BLaER1 treated with 17β-estradiol and CSF1 and Interleukin-3, amounts not matched to agents 10 nM and 100 nM (cell line): ENCODE results near the gene COX6B1.
A peak's percentile ranks its signal among the peaks of the same experiment; 100 is the strongest.

Experiments
- H3K27ac ChIP-seq, 11 experiments: shearing (Covaris generic); formaldehyde crosslinking; 2 replicates each; pipeline ENCODE4 v1.8.1; 2022
- H3K27me3 ChIP-seq, 11 experiments: shearing (Covaris generic); formaldehyde crosslinking; 2 replicates each; pipeline ENCODE4 v1.8.1; 2022
- H3K36me3 ChIP-seq, 11 experiments: shearing (Covaris generic); formaldehyde crosslinking; 2 replicates each; pipeline ENCODE4 v1.8.1; 2022
- H3K4me1 ChIP-seq, 10 experiments: shearing (Covaris generic); formaldehyde crosslinking; 2 replicates each; pipeline ENCODE4 v1.8.1; 2022
- H3K4me2 ChIP-seq, 11 experiments: shearing (Covaris generic); formaldehyde crosslinking; 2 replicates each; pipeline ENCODE4 v1.8.1; 2022
- H3K4me3 ChIP-seq, 10 experiments: shearing (Covaris generic); formaldehyde crosslinking; 2 replicates each; pipeline ENCODE4 v1.8.1; 2022
- H3K9ac ChIP-seq, 11 experiments: shearing (Covaris generic); formaldehyde crosslinking; 2 replicates each; pipeline ENCODE4 v1.8.1; 2022
- H3K9me3 ChIP-seq, 11 experiments: shearing (Covaris generic); formaldehyde crosslinking; replicated peaks in 1 of 11; 2 replicates each; pipeline ENCODE4 v1.8.1; 2022
- H4K20me1 ChIP-seq, 11 experiments: shearing (Covaris generic); formaldehyde crosslinking; 2 replicates each; pipeline ENCODE4 v1.8.1; 2022
- Cebpa-rat ChIP-seq, 11 experiments: shearing (Covaris generic); IDR thresholded peaks; 2 replicates each; pipeline ENCODE4 v1.8.1; 2022

Gene COX6B1

DNA sequence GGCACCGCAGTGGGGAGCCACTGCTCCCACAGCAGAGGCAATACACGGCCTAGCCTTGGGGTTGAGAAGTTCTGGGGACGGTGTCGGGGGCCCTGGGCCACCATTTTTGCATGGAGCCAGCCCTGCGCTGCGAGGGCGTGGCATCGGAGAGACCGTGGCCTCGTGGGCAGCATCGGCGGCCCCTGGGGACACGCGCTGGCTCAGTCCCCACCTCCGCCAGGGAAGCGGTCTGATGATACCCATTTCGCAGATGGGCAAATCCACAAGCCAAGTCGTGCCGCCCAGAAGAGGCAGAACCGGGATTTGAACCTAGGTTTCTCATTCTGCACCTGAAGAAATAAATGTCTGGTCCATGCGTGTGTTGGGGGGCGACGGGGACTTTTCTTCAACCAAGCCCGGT, 17.0 kb downstream of the COX6B1 start:
- TF ChIP-seq Cebpa-rat (IDR thresholded peaks at IDR 0.05) = no peak

DNA sequence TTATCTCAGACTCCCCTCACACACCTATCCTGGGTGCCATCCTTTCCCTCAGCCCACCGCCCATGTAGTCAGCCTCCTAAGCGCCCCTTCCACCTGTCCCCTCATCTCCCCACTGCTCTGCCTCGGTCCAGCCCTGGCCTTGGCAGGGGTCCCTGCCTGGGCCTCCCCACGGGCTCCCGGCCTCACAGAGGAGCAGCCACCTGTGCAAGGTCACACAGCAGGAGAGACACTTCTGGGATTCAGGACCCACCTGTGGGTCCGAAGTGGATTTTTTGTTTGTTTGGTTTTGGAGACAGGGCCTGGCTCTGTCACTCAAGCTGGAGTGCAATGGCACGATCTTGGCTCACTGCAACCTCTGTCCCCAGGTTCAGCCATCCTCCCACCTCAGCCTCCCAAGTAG, 17.5 kb downstream of the COX6B1 start:
- H3K27ac ChIP-seq = no peak overlapping the region
- no peaks in the 10 kb centered on the region for H3K9me3 ChIP-seq
- H3K4me2 ChIP-seq = no peak overlapping the region
- no peaks in the 10 kb centered on the region for H3K27me3 ChIP-seq
- H3K4me1 ChIP-seq = peaks cover 0 to 11% (median 6%) of the 10 kb centered on the region in 10 experiments; a peak in 7 of 20 replicates
- H3K36me3 ChIP-seq = no peaks in the 10 kb centered on the region
- H4K20me1 ChIP-seq = no peaks in the 10 kb centered on the region; a peak in 2 of 22 replicates
- H3K9ac ChIP-seq = no peak overlapping the region
- H3K4me3 ChIP-seq = no peak overlapping the region
- TF ChIP-seq Cebpa-rat (IDR thresholded peaks at IDR 0.05) = no peak

More for the DNA sequence above, 17.0 kb downstream of the COX6B1 start:
- no peak overlapping the region for H3K27ac ChIP-seq
- H3K9ac ChIP-seq = no peak overlapping the region
- H3K4me2 ChIP-seq = no peak overlapping the region
- H3K9me3 ChIP-seq = no peaks in the 10 kb centered on the region
- H3K36me3 ChIP-seq = peaks cover 0 to 4% (median 0%) of the 10 kb centered on the region in 11 experiments; a peak in 2 of 22 replicates
- no peaks in the 10 kb centered on the region for H3K27me3 ChIP-seq
- no peaks in the 10 kb centered on the region; a peak in 2 of 22 replicates for H4K20me1 ChIP-seq
- no peak overlapping the region for H3K4me3 ChIP-seq
- peaks cover 0 to 11% (median 6%) of the 10 kb centered on the region in 10 experiments; a peak in 7 of 20 replicates for H3K4me1 ChIP-seq

DNA sequence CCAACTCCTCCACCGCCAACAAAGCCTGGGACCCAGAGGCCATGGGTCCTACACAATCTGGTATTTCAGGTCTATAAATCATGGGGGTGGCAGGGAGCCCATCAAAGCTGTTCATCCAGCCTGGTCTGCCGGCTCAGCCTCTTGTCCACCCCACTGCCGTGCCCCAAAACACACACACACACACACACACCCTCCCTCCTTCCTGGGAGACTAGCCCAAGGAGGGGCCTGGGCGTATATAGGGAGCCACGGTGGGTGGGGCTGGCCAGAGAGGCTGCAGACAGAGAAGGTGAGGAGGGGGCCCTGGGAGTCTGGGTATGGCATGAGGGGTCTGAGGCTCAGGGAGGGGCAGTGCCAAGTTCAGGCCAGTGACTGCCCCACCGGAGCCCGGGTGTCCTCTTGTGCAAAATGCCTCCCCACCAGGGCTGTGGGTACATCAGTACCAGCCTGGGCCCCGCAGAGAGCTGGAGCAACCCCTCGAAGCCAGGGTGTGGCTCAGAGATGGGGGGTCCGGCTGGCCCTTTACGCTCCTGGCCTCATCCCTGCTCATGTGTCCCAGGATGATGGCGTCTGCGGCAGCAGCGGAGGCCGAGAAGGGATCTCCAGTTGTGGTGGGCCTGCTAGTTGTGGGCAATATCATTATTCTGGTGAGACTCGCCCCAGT, 18.3 kb downstream of the COX6B1 start, which contains the start of gene UPK1A:
UPK1A (plus strand) TSS at position 267 of the 663 bp plus-strand sequence; CDS start at position 563, 296 bp downstream.
- H3K9ac ChIP-seq = 0 out of 22 replicates have a peak within 1 kb of the TSS, but pooled peaks of 1 of the 11 experiments have one; percentile 9
- no peak within 1 kb of the TSS for H3K4me3 ChIP-seq
- peaks cover 0 to 11% (median 6%) of the 10 kb centered on the region in 10 experiments; a peak in 7 of 20 replicates for H3K4me1 ChIP-seq
- H3K27ac ChIP-seq = no peak within 1 kb of the TSS
- H3K4me2 ChIP-seq = no peak within 1 kb of the TSS
- 0 out of 22 replicates have a peak, but pooled peaks cover 0 to under 1% (median 0%) of the 10 kb centered on the region in 11 experiments for H3K27me3 ChIP-seq
- no peak for TF ChIP-seq Cebpa-rat (IDR thresholded peaks at IDR 0.05)
- no peaks in the 10 kb centered on the region for H3K36me3 ChIP-seq
- no peaks in the 10 kb centered on the region for H3K9me3 ChIP-seq
- H4K20me1 ChIP-seq = no peaks in the 10 kb centered on the region; a peak in 2 of 22 replicates

DNA sequence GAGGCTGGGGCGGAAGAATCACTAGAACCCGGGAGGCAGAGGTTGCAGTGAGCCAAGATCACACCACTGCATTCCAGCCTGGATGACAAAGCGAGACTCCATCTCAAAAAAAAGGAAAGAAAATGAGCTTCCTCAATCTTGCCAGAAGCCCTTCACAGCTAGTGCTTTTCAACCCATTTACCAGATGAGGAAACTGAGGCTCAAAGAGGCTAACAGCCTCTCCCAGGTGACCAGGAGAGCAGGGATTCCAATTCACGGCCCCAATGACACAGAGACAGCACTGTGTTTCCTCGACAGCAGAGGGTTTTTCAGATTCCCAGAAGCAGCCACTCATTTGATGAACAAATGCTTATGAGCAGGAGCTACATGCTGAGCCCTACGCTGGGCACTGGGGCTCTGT, 21.4 kb downstream of the COX6B1 start:
- Histone ChIP-seq H3K36me3 (no peaks in the 10 kb centered on the region), H3K4me3 (no peak overlapping the region), H3K4me2 (no peak overlapping the region), H3K9ac (no peak overlapping the region), H4K20me1 (no peaks in the 10 kb centered on the region; a peak in 1 of 22 replicates), H3K4me1 (peaks cover 0 to 7% (median 3%) of the 10 kb centered on the region in 10 experiments; a peak in 3 of 20 replicates), H3K27me3 (peaks cover 20 to 30% (median 25%) of the 10 kb centered on the region in 11 experiments), H3K9me3 (no peaks in the 10 kb centered on the region), H3K27ac (no peak overlapping the region)
- no peak for TF ChIP-seq Cebpa-rat (IDR thresholded peaks at IDR 0.05)

DNA sequence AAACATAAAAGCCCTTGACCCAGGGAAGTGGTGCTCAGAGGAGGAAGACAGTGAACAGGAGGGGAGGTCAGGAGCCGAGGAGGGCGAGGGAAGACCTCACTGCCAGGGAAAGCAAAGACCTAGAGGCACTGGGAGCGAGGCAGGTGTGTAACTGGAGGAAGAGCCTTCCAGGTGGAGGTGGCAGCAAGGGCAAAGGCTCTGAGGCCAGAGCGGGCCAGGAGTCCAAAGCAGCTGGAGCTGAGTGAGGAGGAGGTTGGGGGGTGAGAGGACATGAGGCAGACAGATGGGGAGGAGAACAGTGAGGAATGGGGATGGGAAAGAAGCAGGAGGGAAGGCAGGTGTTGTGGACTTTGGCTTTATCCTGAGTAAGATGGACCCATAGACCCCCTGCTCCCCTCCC, 21.9 kb downstream of the COX6B1 start:
- H3K4me3 ChIP-seq = no peak overlapping the region
- H3K27ac ChIP-seq = no peak overlapping the region
- H3K4me1 ChIP-seq = peaks cover 0 to 7% (median 3%) of the 10 kb centered on the region in 10 experiments; a peak in 3 of 20 replicates
- H3K9me3 ChIP-seq = no peaks in the 10 kb centered on the region
- H3K4me2 ChIP-seq = no peak overlapping the region
- TF ChIP-seq Cebpa-rat (IDR thresholded peaks at IDR 0.05) = no peak
- H3K9ac ChIP-seq = no peak overlapping the region
- peaks cover 20 to 33% (median 25%) of the 10 kb centered on the region in 11 experiments for H3K27me3 ChIP-seq
- H3K36me3 ChIP-seq = no peaks in the 10 kb centered on the region
- no peaks in the 10 kb centered on the region; a peak in 1 of 22 replicates for H4K20me1 ChIP-seq

DNA sequence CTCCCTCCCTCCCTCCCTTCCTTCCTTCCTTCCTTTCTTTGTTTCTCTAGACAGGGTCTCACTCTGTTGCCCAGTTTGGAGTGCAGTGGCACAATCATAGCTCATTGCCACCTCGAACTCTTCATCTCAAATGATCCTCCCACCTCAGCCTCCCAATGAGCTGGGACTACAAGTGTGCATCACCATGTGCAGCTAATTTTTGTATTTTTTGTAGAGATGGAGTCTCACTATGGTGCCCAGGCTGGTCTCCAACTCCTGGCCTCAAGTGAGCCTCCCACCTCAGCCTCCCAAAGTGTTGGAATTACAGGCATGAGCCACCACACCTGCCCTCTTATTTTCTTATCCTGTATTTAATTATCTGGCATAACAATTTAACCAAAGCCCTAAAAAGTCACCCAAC, 22.6 kb downstream of the COX6B1 start:
- H3K27me3 ChIP-seq = peaks cover 20 to 33% (median 25%) of the 10 kb centered on the region in 11 experiments
- no peaks in the 10 kb centered on the region for H3K36me3 ChIP-seq
- no peak for TF ChIP-seq Cebpa-rat (IDR thresholded peaks at IDR 0.05)
- no peak overlapping the region for H3K27ac ChIP-seq
- no peaks in the 10 kb centered on the region; a peak in 1 of 22 replicates for H4K20me1 ChIP-seq
- H3K4me3 ChIP-seq = no peak overlapping the region
- H3K4me1 ChIP-seq = peaks cover 0 to 7% (median 3%) of the 10 kb centered on the region in 10 experiments; a peak in 3 of 20 replicates
- H3K9ac ChIP-seq = no peak overlapping the region
- no peaks in the 10 kb centered on the region for H3K9me3 ChIP-seq
- H3K4me2 ChIP-seq = no peak overlapping the region

DNA sequence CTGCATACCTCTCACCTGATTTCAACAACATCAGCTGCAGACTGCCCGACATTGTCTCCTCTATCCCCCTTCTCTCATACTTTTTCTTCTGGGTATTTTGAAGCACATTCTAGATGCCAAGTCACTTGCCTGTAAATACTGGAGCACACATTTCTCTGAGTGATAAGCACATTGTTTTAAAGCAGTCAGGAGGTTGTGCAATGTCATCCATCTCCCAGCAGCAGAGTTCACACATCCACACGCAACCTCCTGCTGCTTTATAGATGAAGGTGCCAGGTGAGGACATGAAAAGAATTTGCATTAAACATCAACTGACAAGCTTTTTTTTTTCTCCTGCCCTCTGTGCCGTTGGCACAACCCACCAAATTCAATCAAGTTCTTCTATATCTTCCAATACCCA, 23.7 kb downstream of the COX6B1 start:
- no peak overlapping the region for H3K9ac ChIP-seq
- H3K27me3 ChIP-seq = peaks cover 20 to 33% (median 25%) of the 10 kb centered on the region in 11 experiments
- H3K9me3 ChIP-seq = no peaks in the 10 kb centered on the region
- peaks cover 0 to 7% (median 3%) of the 10 kb centered on the region in 10 experiments; a peak in 3 of 20 replicates for H3K4me1 ChIP-seq
- 0 out of 22 replicates have a peak, but pooled peaks of 1 of the 11 experiments have one; percentile 9 for TF ChIP-seq Cebpa-rat (IDR thresholded peaks at IDR 0.05)
- no peaks in the 10 kb centered on the region for H3K36me3 ChIP-seq
- no peaks in the 10 kb centered on the region; a peak in 1 of 22 replicates for H4K20me1 ChIP-seq
- no peak overlapping the region for H3K4me3 ChIP-seq
- no peak overlapping the region for H3K27ac ChIP-seq
- H3K4me2 ChIP-seq = no peak overlapping the region

DNA sequence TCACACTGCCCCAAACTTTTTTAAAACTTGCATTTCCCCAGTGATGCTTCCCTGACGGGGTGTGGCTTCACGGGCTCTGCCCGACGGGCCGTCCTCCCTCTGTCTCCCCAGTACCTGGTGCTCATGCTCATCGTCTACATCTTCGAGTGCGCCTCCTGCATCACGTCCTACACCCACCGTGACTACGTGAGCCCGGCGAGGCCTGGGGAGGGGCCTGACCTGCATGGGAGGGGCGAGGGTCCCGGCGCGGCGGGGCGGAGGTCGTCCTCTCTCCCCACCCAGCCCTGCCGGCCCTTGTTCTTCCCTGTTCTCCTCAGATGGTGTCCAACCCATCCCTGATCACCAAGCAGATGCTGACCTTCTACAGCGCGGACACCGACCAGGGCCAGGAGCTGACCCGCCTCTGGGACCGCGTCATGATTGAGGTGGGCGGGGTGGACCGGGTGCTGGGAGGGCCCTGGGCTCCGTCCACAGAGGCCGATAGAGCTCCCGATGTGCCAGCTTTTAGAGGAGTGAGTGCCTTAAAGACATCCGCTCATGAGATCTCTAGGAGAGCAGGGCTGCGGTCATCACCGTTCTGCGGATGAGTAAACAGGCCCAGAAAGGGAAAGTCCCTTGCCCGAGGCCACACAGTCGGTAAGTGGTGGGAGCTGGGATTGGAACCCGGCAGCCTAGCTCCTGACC, 25.1 kb downstream of the COX6B1 start:
- no peak overlapping the region for H3K9ac ChIP-seq
- H3K27me3 ChIP-seq = peaks cover 20 to 33% (median 25%) of the 10 kb centered on the region in 11 experiments
- H3K4me1 ChIP-seq = peaks cover 0 to 7% (median 3%) of the 10 kb centered on the region in 10 experiments; a peak in 3 of 20 replicates
- H3K36me3 ChIP-seq = no peaks in the 10 kb centered on the region
- no peak overlapping the region for H3K4me3 ChIP-seq
- no peaks in the 10 kb centered on the region for H3K9me3 ChIP-seq
- H4K20me1 ChIP-seq = no peaks in the 10 kb centered on the region; a peak in 1 of 22 replicates
- H3K4me2 ChIP-seq = peak overlapping the region in 5 of 11 experiments; percentile 20 to 48 (median 34); a peak in 10 of 22 replicates
- no peak for TF ChIP-seq Cebpa-rat (IDR thresholded peaks at IDR 0.05)
- H3K27ac ChIP-seq = no peak overlapping the region

DNA sequence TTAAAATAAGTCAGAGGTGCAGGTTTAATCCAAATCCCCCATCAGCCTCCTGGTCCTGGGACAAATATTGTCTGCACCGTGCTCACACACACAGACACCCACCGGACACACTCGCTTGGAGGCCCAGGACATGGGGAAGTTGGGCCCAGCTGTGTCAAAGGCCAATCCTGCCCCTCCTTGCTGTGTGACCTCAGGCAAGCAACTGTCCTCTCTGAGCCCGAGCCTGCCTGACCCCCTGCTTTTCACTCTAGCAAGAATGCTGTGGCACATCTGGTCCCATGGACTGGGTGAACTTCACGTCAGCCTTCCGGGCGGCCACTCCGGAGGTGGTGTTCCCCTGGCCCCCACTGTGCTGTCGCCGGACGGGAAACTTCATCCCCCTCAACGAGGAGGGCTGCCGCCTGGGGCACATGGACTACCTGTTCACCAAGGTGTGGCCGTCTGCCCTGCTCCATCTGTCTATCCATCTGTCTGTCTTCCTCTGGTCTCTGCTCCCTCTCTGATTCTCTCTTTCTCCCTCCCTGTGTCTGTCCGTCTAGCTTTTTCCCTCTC, 27.5 kb downstream of the COX6B1 start:
- Histone ChIP-seq H4K20me1 (no peaks in the 10 kb centered on the region), H3K36me3 (no peaks in the 10 kb centered on the region), H3K9me3 (no peaks in the 10 kb centered on the region), H3K27me3 (peaks cover 20 to 33% (median 25%) of the 10 kb centered on the region in 11 experiments), H3K27ac (no peak overlapping the region), H3K4me2 (no peak overlapping the region), H3K9ac (no peak overlapping the region), H3K4me3 (no peak overlapping the region), H3K4me1 (peaks cover 0 to 7% (median 3%) of the 10 kb centered on the region in 10 experiments; a peak in 3 of 20 replicates)
- TF ChIP-seq Cebpa-rat (IDR thresholded peaks at IDR 0.05) = no peak
